Measurements from ENCODE around the gene CD22.

DNA sequence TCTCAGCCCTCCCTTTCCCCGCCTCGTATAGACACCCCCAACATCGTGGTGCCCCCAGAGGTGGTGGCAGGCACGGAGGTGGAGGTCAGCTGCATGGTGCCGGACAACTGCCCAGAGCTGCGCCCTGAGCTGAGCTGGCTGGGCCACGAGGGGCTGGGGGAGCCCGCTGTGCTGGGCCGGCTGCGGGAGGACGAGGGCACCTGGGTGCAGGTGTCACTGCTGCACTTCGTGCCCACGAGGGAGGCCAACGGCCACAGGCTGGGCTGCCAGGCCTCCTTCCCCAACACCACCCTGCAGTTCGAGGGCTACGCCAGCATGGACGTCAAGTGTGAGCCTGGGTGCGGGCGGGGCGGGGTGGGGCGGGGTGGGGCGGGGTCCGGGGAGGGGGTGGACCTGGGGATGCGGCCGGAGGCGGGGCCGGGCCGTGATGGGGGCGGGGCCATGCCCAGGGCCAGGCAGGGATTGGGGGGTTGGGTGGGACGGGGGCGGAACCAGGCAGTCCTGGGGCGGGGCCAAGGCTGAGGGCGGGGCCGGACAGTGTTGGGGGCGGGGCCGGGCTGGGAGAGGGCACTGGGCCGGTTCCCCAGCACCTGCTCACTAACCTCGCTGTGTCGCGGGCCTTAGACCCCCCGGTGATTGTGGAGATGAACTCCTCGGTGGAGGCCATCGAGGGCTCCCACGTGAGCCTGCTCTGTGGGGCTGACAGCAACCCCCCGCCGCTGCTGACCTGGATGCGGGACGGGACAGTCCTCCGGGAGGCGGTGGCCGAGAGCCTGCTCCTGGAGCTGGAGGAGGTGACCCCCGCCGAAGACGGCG, 29.3 kb upstream of the CD22 start:
- TF ChIP-seq, protein P1, sequence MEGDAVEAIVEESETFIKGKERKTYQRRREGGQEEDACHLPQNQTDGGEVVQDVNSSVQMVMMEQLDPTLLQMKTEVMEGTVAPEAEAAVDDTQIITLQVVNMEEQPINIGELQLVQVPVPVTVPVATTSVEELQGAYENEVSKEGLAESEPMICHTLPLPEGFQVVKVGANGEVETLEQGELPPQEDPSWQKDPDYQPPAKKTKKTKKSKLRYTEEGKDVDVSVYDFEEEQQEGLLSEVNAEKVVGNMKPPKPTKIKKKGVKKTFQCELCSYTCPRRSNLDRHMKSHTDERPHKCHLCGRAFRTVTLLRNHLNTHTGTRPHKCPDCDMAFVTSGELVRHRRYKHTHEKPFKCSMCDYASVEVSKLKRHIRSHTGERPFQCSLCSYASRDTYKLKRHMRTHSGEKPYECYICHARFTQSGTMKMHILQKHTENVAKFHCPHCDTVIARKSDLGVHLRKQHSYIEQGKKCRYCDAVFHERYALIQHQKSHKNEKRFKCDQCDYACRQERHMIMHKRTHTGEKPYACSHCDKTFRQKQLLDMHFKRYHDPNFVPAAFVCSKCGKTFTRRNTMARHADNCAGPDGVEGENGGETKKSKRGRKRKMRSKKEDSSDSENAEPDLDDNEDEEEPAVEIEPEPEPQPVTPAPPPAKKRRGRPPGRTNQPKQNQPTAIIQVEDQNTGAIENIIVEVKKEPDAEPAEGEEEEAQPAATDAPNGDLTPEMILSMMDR (IDR thresholded peaks at IDR 0.05; ENCODE audit: low read depth, low read length, poor library complexity, severe bottlenecking): no peak
- TF ChIP-seq EZH2phosphoT487 (IDR thresholded peaks at IDR 0.05; ENCODE audit: borderline replicate concordance, low read length): no peak

All from DOHH2 (cell line).